NB4 (cell line): ENCODE data around the gene KAT2B.

ENCODE experiments used
- CTCF ChIP-seq: IDR thresholded peaks from one replicate; pipeline ENCODE4 v1.5.1; 2012; ENCODE audit warnings: low read depth, low read length
- MAX ChIP-seq: IDR thresholded peaks from 2 replicates; pipeline ENCODE4 v1.6.1; 2011; ENCODE audit warnings: low read depth, low read length
- MYC ChIP-seq: IDR thresholded peaks from 2 replicates; pipeline ENCODE4 v1.6.1; 2011; ENCODE audit warnings: low read depth, low read length
- POLR2A ChIP-seq: IDR thresholded peaks from 2 replicates; pipeline ENCODE4 v1.6.1; 2011; ENCODE audit warnings: mild to moderate bottlenecking; ENCODE audit not compliant: insufficient read length; ENCODE audit errors: extremely low read depth

GRCh38 chr3:20075197-20075596 lies 35.0 kb downstream of the KAT2B start:
- TF ChIP-seq POLR2A, result no peak
- TF ChIP-seq CTCF, result no peak
- TF ChIP-seq MAX, result no peak
- TF ChIP-seq MYC, result no peak
